ENCODE results near the gene LENG8.

The LENG8 gene

DNA sequence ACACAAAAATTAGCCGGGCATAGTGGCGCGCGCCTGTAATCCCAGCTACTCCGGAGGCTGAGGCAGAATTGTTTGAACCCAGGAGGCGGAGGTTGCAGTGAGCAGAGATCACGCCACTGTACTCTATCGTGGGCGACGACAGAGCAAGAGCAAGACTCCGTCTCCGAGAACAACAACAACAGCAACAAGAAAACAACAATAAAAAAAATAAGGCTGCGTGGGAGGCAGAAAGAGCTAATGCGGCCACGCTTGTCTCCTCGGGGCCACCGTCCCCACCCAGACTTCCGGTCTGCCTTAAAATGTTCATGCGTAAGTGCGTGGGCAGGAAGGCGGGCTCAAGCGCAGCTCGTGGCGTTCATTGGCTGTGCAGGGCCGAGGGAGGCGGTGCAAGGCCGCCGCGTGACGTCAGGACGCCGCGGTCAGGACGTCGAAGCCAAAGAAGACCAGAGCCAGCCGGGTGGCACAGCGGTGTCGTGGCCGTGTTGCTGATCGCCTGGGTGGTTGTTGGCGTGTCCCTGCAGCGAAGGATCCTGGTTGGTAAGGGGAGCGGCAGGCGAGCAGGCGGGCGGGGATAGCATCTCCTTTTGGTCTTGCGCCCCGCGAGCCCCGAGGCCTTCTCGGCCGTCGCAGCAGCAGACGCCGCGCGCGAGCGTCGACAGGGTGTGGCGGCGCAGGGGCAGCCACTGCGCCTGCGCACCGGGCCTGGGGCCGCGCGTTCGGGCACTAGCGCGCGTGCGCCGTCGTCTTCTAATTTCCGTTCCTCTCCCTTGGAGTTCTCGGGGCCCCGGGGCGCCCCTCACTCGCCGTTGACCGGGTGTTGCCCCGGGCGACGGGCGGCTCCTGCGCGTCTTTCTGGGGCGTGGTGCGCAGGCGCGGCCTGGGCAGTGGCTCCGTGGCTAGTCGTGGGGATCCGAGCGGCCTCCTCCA is at the start of gene LENG8:
TSS of gene LENG8 (plus strand) at position 426 of the 927 bp plus-strand sequence. CDS start 2,146 bp downstream, outside the sequence.
- DNase-seq: peak; percentile 95 to 99

DNA sequence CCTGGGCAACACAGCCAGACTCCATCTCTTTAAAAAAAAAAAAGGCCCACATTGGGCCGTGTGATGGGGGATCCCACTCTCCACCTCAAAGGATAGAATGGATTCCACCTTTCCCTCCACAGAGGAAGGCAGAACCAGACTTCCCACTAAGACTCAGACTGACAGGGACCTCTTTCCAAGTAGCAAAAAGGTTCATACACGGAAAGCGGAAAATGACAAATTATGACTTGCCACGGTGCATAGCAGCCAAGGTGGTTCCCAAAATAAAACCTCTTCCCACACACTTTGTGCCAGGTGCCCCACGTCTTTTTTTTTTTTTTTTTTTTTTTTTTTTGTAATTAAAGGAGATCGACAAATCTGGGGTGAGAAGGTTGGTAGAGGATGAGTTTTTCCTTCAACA is 48.1 kb upstream of the LENG8 start:
- no peak for DNase-seq

DNA sequence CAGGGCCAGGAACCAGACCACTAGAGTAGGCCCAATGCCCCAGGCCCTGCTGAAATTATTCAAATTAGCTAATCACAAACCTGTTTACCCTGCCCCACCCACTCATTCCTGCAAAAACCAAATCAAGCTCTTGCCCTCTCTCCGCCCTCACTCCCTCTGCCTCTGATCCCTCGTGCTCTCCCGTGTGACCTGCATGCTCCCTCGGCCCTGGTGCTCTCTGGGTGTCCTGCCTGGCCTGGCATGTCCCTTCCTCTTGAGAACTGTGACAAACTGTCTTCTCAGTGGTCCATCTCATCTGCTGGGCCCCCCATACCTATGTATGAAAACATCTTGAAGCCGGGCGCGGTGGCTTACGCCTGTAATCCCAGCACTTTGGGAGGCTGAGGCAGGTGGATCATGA is 45.9 kb upstream of the LENG8 start:
- peak in 1 of 2 experiments; percentile 35 for DNase-seq

DNA sequence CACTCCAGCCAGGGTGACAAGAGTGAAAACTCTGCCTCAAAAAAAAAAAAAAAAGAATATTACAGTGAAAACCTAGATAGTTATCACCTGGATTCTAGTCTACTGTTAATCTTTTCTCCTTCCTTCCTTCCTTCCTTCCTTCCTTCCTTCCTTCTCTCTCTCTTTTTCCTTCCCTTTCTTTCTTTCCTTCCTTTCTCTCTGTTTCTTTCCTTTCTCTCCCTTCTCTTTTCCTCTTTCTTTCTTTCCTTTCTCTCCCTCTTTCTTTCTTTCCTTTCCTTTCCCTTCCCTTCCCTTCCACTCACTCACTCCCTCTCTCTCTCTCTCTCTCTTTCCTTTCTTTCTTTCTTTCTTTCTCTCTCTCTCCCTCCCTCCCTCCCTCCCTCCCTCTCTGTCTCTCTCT is 43.4 kb upstream of the LENG8 start:
- DNase-seq: no peak

DNA sequence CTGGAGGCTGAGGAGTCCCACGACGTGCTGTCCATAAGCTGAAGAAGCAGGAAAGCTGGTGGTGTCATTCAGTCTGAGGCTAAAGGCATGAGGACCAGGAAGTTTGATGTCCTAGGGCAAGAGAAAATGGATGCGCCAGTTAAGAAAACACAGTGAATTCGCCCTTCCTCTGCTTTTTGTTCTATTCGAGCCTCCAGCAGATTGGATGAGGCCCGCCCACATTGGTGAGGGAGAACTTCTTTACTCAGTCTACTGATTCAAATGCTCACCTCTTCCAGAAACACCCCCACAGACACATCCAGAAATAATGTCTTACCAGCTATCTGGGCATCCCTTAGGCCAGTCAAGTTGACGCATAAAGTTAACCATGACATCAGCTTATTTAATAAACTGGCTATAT is 41.2 kb upstream of the LENG8 start:
- DNase-seq: no peak

DNA sequence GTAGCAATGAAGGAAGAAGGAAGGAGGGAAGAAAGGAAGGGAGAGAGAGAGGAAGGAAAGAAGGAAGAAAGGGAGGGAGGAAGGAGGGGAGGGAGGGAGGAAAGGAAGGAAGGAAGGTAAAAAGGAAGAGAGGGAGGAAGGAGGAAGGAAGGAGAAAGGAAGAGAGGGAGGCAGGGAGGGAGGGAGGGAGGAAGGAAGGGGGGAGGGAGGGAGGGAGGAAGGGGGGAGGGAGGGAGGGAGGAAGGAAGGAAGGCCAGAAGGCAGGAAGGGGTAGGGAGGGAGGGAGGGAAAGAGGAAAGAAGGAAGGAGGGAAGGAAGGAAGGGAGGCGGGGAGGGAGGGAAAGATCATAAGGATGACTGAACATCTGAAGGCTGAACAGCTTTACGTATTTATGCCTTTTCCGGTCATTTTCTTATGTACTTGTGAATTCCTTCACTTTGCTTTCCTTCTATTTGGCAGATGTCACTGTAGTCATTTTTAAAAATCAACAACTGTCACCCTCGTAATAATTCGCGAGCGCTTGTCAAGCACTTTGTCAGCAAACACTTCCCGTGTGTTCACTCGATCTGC is 40.5 kb upstream of the LENG8 start:
- no peak for DNase-seq

DNA sequence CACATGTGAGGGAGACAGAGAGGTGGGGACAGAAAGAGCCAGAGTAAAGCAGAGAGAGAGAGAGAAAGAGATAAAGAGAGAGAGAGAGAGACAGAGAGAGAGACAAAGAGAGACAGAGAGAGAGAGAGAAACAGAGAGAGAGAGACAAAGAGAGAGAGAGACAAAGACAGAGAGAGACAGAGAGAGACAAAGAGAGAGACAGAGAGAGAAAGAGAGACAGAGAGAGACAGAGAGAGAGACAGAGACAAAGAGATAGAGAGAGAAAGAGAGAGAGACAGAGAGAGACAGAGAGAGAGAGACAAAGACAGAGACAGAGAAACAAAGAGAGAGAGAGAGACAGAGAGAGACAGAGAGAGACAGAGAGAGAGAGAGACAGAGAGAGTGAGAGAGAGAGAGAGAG is 38.0 kb upstream of the LENG8 start:
- no peak for DNase-seq

DNA sequence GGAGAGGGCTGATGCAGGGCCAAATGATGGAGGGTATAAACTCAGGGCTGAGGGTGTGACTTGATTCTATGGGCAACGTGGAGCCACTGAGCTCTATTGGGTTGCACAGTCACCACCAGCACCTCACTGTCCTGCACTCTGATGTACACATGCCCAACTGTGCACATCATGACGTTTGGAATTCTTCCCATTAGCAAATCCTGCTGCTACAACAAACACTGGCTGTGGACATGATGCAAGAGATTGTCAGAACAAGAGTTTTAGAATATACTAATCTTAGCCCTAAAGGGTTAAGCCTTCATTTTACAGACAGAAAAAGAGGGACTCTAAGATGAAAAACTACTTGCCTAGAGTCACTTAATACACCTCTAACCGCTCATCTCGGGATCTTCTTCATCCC is 36.1 kb upstream of the LENG8 start:
- no peak for DNase-seq

DNA sequence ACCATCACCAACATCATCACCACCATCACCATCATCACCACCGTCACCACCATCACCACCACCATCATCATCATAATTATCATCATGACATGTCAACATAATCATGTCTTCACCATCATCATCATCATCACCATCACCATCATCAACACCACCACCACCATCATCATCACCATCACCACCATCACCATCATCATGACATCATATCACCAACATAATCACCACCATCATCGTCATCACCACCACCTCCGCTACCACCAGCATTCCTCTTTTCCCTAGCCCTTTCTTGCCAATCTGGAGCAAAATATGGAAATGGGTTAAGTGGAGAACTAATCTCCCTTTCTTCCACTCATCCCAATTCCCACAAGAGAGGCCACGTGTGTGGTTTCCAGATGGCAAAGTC is 34.8 kb upstream of the LENG8 start:
- no peak for DNase-seq

DNA sequence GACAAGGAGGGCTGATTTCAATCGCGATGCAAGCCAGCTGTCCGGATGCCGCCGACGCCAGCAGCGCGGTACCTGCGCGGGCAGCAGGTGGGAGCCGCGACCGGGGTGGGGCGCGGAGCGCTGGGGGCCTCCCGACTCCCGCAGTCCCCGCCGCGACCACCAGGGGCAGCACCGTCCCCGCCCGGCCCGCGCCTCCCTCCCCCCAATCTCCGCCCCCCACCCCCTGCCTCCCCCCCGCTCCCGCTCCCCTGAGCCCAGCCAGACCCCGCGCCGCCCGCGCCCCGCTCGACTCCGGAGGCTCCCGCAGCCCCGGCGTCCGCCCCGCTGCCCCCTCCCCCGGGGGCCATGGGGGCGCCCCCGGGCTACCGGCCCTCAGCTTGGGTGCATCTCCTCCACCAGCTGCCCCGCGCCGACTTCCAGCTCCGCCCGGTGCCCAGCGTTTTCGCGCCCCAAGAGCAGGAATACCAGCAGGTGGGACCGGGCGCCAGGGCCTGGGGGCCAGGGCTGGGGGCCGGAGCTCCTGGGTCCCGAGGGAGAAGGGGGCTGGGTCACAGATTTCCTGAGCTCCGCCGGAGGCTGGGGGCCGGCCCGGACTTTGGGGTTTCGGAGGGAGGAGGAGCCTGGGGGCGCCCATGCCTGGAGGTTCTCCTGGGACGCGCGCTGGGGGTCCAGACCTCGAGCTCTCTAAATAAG is 33.6 kb upstream of the LENG8 start, which contains the start of gene TTYH1:
TSS of gene TTYH1 (plus strand) at position 257 of the 693 bp plus-strand sequence. CDS start at position 346, 89 bp downstream.
- peak in 1 of 2 experiments; percentile 47 for DNase-seq

DNA sequence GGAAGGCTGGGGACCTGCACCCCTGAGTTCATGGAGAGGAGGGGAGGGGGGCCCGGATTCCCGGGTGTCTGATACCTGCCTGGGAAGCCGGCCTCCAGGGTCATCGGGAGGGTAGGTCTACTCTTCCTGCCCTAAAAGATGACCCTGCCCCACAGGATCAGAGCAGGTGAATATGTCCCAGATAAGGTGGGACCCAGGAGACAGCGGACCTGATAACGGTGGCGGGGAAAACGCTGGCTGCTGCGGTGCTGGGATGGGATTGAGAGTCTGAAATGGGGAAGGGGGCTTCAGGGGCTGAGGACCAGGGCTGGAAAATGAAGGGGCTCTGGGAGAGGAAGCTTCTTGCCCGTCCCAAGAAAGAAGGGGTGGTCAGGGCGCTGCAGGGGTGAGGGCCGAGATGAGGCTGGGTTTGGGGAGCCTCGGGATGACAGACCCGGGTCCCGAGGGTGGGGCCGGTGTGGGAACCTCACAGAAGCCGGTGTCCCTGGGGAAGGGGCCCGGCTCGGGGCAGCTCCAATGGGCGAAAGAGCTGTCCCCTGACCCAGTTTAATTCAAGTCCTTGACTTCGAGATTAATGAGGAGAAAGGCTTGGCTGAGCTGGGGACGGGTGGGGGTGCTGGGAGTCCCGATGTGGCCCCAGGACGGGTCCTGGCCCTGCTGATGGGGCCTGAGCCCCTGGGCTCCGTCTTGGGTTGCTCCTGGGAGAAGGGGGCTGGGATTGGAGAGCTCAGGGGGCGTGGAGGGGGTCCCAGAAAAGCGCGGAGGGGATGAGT is 32.9 kb upstream of the LENG8 start:
- DNase-seq: no peak

DNA sequence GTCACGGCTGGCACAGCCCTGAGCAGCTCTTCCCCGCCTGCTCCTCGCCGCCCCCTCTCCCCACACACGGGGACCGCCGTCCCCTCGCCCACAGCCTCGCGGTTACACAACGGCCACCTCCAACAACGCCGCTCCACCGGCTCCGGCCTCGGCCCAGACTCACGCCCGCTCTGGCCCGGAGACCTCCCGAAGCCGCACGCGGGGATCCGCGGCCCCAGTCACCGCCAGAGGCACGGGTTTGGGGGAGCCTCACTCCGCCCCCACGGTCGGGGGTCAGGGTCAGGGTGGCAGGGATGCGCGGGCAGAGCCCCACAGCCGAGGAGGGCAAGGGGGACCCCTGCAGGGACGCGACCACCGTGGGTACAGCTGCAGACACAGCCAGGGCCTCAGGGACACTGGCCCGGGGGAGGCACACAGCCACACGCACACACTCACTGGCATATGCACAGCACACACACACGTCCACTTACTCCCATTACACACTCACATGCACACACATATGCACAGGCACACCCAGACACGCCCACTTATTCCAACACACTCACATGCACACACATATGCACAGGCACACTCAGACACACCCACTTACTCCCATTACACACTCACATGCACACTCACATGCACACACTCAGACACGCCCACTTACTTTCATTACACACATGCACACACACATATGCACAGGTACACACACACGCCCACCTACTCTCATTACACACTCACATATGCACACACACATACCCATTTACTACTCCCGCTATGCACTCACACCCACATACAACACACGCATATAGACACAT is 32.1 kb upstream of the LENG8 start:
- DNase-seq: no peak

DNA sequence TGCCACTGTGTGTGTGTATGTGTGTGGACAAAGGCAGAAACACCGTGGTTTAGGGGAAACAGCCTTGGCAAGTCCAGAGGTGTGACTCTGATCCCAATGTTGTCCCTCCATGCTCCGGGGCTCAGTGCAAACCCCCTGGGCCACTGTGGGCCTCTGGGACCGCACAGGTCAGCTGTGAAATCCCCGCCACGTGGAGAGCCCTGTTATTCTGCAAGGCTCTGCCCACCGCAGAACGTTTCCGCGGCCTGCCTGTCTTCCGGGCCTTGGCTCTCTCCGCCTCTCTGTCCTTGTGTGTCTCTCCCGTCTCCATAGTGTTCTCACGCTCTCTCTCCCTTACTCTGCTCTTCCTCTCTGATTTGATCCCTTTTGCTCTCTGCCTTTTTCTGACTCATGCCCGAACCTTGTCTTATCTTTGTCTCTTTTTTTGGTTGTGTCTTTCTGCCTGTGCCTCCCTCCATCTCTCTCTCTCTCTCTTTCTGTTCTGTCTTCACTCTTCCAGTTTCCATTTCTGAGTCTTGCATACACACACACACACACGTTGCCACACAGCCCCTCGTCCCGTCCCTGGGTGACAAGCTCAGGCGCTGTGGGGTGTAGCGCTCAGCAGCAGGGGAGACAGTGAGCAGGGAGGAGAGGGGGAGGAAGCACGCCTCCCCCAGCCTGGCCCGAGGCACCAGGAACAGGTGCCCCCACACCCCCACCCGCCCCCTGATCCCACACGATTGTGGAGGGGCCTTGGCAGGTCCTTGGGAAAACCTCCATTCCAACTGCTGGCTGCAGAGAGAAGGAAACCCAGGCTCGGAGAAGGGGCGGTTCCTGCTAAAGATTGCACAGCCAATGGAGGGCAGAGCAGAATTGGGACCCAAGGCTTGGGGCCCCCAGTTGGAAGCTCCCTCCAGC is 30.7 kb upstream of the LENG8 start:
- DNase-seq: no peak

DNA sequence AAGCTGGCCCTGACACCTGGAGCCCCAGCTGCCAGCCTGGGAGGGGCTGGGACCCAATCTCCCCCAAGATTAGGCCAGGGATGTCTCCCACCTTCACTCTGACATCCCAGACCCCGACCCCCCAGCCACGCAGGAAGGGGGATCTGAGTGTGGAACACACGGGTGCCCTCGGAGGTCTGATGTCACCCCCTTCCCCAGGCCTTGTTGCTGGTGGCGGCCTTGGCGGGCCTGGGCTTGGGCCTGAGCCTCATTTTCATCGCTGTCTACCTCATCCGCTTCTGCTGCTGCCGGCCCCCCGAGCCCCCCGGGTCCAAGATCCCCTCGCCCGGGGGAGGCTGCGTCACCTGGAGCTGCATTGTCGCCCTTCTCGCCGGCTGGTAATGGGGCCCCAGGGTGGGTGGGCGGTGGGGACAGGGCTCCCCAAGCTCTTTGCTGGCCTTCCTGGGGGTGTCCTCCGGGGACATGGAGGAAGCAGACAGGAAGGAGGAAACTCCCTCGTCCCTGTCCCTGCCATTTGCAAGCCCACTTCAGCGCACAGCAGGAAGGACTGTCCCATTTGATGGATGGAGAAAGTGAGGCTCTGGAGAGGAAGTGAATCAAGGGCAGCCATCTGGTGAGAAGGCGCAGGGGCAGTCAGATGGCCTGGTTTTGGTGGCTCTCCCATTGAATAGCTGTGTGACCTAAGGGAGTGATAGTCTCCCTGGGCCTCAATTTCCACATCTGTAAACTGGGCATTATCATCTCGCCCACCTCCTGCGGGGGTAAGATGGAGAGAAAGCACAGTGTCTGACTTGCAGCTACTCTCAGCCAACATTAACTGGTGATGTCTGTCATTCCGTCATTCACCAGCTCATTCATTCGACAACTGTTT is 29.8 kb upstream of the LENG8 start:
- DNase-seq: no peak

DNA sequence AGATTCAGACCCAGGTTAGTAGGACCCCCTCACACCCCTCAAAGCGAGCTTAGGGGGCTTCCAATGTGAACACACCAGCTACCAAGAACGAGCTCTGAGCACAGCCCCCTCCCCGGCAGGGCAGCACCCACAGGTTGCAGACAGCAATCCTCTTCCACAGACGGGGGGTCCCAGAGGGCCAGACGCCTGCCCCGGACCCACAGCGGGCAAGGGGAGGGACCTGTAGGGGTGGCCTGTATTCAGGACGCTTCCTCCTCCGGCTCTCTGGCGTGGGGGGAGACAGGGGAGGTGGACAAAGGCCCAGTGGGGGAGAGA is 29.0 kb upstream of the LENG8 start:
- no peak for DNase-seq

DNA sequence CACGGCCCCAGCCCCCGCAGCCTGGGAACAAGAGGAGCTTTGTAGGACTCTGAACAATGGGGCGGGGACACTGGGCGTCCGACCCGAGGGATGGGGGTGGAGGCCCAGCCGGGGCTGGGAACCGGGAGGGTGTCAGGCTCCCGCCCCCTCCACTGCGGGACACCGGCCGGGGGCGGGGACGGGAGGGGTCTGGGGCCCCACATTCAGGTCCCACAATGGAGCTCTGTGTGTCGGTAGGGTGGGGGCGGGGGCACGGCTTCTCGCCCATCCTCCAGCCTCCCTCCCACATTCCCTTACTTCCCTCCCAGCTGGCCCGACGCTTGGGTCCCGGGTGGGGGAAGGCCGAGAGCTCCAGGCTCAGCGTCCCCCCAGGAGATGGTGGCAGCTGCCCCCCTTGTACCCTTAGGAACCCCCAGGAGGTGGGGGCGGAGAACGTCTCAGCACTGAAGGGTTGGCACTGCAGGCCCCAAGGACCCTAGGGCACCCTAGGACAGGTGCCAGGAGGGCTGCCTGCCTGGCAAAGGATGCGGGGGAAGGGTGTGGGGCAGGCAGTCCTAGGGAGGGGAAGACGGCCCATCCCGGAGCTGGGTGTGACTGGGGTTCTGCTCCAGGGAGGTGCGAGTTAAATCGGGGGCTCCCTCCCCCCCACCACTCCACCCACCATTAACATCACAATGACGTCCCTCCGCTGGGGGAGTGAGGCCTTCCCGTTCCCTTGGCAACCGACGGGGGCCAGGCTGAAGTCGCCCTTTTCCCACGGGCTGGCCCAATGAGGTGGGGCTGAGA is 28.4 kb upstream of the LENG8 start:
- DNase-seq: peak in 1 of 2 experiments; percentile 50

DNA sequence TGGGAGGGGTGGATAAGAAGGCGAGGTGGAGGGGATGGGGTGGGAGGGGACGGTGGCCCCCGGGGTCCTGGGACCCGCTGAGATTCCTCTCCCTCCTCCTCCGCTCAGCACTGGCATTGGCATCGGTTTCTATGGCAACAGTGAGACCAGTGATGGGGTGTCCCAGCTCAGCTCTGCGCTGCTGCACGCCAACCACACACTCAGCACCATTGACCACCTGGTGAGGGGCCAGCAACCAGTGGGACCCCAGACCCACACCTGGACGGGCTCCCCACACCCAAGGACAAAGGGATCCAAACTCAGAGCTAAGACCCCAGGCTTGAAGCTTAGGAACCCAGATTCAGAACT is 27.9 kb upstream of the LENG8 start:
- no peak for DNase-seq

DNA sequence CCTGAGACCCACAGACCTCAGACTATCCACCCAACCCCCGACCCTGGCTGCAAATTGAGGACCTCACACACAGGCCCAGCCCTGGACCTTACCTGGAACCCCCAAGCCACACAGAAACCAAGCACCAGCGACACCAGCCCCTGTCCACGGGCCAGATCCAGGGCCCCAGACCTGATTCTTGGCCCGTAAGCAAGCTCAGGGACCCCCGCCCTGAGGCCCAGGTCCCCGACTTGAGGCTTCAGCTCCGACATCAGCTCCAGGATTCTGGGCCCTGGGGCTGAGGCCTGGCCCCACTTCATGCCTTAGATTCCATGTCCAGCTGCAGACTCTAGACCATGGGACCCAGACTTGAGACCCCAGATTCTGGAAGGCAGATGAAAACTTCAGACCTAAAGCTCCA is 27.5 kb upstream of the LENG8 start:
- DNase-seq: no peak

DNA sequence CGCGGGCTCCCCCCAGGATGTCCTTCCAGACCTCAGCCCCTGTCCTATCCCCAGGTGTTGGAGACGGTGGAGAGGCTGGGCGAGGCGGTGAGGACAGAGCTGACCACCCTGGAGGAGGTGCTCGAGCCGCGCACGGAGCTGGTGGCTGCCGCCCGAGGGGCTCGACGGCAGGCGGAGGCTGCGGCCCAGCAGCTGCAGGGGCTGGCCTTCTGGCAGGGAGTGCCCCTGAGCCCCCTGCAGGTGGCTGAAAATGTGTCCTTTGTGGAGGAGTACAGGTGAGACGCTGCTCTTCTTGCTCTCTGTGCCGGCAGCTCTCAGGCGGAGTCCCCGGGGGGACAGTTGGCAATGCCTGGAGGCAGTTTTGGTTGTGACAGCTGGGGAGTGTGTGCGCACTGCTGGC is 26.9 kb upstream of the LENG8 start:
- peak in 1 of 2 experiments; percentile 47 for DNase-seq

All from NCI-H526 (cell line).